ENCODE measurements around the gene TMEM178B.

TMEM178B gene

GRCh38 chr7:141264511-141264910 is 190.6 kb downstream of the TMEM178B start:
- no peak for DNase-seq (ENCODE audit: low spot score)

GRCh38 chr7:141265668-141266067 is 191.8 kb downstream of the TMEM178B start:
- DNase-seq (ENCODE audit: low spot score): no peak

- no peak for DNase-seq (ENCODE audit: low spot score)
Measured at GRCh38 chr7:141268614-141269013, 194.8 kb downstream of the TMEM178B start.

- DNase-seq (ENCODE audit: low spot score): no peak
Measured at GRCh38 chr7:141271451-141271850, 197.6 kb downstream of the TMEM178B start.

GRCh38 chr7:141272417-141272816 is 198.6 kb downstream of the TMEM178B start:
- no peak for DNase-seq (ENCODE audit: low spot score)

- DNase-seq (ENCODE audit: low spot score): no peak
Measured at GRCh38 chr7:141275350-141275749, 201.5 kb downstream of the TMEM178B start.

GRCh38 chr7:141276031-141276430 is 202.2 kb downstream of the TMEM178B start:
- DNase-seq (ENCODE audit: low spot score): no peak

GRCh38 chr7:141280100-141280499 is 206.2 kb downstream of the TMEM178B start:
- no peak for DNase-seq (ENCODE audit: low spot score)

GRCh38 chr7:141281311-141281710 is 207.4 kb downstream of the TMEM178B start:
- DNase-seq (ENCODE audit: low spot score): no peak

GRCh38 chr7:141286522-141286921 is 212.7 kb downstream of the TMEM178B start:
- DNase-seq (ENCODE audit: low spot score): no peak

GRCh38 chr7:141287936-141288335 is 214.1 kb downstream of the TMEM178B start:
- DNase-seq (ENCODE audit: low spot score): no peak

- no peak for DNase-seq (ENCODE audit: low spot score)
Measured at GRCh38 chr7:141288626-141289025, 214.8 kb downstream of the TMEM178B start.

- no peak for DNase-seq (ENCODE audit: low spot score)
Measured at GRCh38 chr7:141290365-141290764, 216.5 kb downstream of the TMEM178B start.

- no peak for DNase-seq (ENCODE audit: low spot score)
Measured at GRCh38 chr7:141290973-141291372, 217.1 kb downstream of the TMEM178B start.

GRCh38 chr7:141291541-141291940 is 217.7 kb downstream of the TMEM178B start:
- DNase-seq (ENCODE audit: low spot score): no peak

- DNase-seq (ENCODE audit: low spot score): peak; percentile 28
Measured at GRCh38 chr7:141294143-141294829, 220.4 kb downstream of the TMEM178B start.

GRCh38 chr7:141295367-141295895 is 221.6 kb downstream of the TMEM178B start:
- DNase-seq (ENCODE audit: low spot score): no peak

GRCh38 chr7:141300816-141301215 is 227.0 kb downstream of the TMEM178B start:
- DNase-seq (ENCODE audit: low spot score): no peak

- no peak for DNase-seq (ENCODE audit: low spot score)
Measured at GRCh38 chr7:141301544-141301943, 227.7 kb downstream of the TMEM178B start.

GRCh38 chr7:141302617-141303016 is 228.8 kb downstream of the TMEM178B start:
- DNase-seq (ENCODE audit: low spot score): no peak

- no peak for DNase-seq (ENCODE audit: low spot score)
Measured at GRCh38 chr7:141304291-141304690, 230.4 kb downstream of the TMEM178B start.

- DNase-seq (ENCODE audit: low spot score): no peak
Measured at GRCh38 chr7:141306081-141306480, 232.2 kb downstream of the TMEM178B start.

GRCh38 chr7:141312395-141312794 is 238.5 kb downstream of the TMEM178B start:
- DNase-seq (ENCODE audit: low spot score): no peak
